ENCODE measurements around the gene MAT2A.

DNA sequence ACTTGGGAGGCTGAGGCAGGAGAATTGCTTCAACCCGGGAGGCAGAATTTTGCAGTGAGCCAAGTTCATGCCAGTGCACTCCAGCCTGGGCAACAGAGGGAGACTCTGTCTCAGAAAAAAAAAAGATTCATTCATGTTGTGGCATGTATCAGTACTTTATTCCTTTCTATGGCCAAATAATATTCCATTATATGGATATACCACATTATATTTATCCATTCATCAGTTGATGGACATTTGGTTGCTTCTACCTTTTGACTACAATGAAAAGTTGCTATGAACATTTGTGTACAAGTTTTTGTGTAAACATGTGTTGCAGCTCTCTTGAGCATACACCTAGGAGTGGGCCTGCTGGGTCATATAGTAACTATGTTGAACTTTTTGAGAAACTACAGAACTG lies 9.2 kb upstream of the MAT2A start:
- TF ChIP-seq, protein P1, sequence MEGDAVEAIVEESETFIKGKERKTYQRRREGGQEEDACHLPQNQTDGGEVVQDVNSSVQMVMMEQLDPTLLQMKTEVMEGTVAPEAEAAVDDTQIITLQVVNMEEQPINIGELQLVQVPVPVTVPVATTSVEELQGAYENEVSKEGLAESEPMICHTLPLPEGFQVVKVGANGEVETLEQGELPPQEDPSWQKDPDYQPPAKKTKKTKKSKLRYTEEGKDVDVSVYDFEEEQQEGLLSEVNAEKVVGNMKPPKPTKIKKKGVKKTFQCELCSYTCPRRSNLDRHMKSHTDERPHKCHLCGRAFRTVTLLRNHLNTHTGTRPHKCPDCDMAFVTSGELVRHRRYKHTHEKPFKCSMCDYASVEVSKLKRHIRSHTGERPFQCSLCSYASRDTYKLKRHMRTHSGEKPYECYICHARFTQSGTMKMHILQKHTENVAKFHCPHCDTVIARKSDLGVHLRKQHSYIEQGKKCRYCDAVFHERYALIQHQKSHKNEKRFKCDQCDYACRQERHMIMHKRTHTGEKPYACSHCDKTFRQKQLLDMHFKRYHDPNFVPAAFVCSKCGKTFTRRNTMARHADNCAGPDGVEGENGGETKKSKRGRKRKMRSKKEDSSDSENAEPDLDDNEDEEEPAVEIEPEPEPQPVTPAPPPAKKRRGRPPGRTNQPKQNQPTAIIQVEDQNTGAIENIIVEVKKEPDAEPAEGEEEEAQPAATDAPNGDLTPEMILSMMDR (IDR thresholded peaks at IDR 0.05), result no peak
- TF ChIP-seq POLR2A (IDR thresholded peaks at IDR 0.05), result no peak
